NCI-H2107 treated with DMSO at 0.1 percent for 48 hours (cell line): Measurements from ENCODE around the gene ATAD5.

ENCODE experiments used
- DNase-seq: peaks from one replicate; lab custom pipeline; 2025; ENCODE audit not compliant: unreplicated experiment; lab: John Stamatoyannopoulos, UW

The ATAD5 gene

DNA sequence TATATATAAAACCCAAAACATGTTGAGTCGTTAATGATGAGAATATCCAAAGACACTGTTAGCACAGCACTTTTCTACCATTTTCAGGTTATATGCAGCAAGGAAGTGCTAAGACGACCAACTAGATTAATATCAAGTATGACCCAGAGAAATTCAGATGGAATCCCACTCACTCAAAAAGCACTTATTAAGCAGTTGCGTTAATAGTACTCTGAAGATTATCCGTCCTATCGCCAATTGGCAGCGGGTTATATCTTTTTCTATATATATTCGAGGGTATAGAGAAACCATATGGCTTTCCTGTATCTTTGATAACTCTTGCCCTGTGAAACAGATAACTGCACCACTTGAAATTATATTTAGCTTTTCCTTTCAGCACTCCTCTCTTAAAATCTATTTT lies 8.3 kb upstream of the ATAD5 start:
- DNase-seq, result no peak

GRCh38 chr17:30824002-30824355 lies 7.8 kb upstream of the ATAD5 start:
- no peak for DNase-seq

GRCh38 chr17:30824356-30825145 lies 7.2 kb upstream of the ATAD5 start, which contains the start of gene CRLF3:
CRLF3 (minus strand) TSS chr17:30824692; CDS start chr17:30824651, 41 bp downstream.
- peak; percentile 45 for DNase-seq

DNA sequence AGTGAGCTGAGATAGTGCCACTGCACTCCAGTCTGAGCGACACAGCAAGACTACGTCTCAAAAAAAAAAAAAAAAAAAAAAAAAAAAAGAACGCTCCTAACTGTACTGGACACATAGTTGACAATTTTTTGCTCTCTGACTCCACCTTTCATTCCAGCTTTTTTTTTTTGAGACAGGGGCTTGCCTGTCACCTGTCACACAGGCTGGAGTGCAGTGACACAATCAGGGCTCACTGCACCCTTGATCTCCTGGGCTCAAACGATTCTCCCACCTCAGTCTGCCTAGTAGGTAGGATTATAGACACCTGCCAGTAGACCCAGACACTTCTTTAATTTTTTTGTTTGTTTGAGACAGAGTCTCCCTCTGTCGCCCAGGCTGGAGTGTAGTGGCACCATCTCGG lies 4.7 kb upstream of the ATAD5 start:
- DNase-seq, result no peak

DNA sequence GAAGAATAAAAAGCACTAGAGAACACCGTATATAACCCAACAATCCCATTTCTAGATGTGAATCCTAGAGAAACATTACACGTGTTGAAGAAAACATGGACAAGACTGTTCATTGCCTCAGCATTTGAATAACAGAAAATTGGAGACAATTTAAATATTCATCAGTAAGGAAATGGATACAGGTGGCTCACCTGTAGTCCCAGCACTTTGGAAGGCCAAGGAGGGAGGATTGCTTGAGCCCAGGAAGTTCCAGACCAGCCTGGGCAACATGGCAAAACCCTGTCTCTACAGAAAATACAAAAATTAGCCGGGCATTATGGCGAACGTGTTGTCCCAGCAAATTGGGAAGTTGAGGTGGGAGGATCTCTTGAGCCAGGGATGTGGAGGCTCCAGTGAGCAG lies 2.7 kb upstream of the ATAD5 start:
- no peak for DNase-seq

DNA sequence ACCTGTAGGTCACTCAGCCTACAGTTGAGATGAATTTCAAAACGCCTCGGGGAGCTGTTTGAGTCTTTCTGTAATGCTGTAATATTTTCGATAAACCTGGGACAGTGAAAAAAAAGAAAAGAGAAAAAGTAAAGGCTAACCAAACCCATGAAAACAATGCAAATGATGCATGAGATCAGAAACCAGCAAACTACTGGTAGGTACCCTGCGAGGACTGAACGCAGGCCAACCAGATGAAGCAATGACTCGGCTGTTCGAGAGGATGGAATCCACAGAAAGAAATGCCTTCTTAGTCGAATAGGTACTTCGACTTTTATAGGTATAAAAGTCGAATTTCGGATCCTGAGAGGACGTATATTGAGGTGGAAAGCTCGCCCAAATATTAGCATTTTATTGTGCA lies 509 bp upstream of the ATAD5 start:
- DNase-seq, result no peak

GRCh38 chr17:30832438-30833124 lies 815 bp downstream of the ATAD5 start:
- peak; percentile 16 for DNase-seq

DNA sequence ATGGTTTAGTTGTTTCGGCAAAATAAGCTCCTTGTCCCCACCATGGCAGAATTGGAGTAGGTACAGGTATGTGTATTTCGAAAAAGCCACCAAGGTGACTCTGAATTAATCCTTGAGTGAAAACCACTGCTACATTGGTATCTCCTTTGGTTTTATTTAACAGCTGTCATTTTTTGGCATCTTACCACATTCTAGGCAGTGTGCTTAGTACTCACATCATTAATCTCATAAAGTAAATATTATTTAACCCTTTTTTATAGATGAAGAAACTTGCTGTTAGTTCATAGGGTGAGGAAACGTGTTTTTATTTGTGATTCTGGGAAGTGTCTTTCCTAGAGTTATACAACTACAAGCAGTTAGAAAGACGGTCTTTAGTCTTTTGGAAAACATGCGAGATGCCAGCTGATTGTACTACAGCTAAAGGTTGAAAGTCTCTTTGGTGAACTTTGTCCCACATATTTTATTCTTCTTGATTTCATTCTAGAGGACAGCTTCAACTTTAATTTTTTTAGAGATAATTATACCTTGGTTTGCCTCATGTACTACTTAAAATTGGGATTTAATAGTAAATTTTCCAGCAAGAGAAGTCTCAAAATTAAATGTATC lies 6.5 kb downstream of the ATAD5 start:
- DNase-seq, result no peak

DNA sequence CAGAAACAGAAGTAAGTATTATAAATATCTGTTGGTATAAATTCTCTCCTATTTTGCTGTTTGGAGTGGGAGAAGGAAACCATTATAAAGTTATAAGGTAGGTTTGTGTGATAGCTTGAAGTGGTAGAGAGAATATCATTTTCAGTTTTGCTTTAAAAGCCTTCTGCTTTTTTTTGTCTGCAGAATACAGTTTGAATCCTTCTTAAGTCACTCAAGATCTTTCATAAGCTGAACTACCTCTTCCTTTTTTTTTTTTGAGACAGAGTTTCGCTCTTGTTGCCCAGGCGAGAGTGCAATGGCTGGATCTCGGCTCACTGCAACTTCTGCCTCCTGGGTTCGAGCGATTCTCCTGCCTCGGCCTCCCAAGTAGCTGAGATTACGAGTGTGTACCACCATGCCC lies 9.0 kb downstream of the ATAD5 start:
- no peak for DNase-seq

GRCh38 chr17:30848021-30848420 lies 16.3 kb downstream of the ATAD5 start:
- no peak for DNase-seq

DNA sequence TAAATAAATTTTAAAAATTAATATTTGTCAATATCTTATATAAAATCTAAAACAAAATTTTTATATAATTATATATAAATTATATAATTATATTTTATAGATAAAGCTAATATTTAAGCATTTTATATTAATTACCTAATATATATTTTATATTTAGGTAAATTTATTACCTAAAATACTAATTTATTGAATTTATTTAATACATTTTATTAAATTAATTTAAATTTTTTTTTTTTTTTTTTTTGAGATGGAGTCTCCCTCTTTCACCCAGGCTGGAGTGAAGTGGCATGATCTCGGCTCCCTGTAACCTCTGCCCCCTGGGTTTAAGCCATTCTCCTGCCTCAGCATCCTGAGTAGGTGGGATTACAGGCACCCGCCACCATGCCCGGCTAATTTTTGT lies 22.4 kb downstream of the ATAD5 start:
- DNase-seq, result no peak

- no peak for DNase-seq
Observed at GRCh38 chr17:30858556-30859250, 26.9 kb downstream of the ATAD5 start.

DNA sequence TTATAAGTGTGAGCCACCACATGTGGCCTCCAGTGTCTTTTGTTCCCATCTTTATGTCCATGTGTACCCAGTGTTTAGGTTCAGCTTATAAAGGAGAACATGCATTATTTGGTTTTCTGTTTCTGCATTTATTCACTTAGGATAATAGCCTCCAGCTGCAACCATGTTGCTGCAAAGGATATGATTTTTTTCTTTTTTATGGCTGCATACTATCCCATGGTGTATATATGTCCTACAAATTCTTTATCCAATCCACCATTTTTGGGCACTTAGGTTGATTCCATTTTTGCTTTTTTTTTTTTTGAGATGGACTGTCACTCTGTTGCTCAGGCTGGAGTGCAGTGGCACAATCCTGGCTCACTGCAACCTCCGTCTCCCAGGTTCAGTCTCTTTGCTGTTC lies 32.9 kb downstream of the ATAD5 start:
- no peak for DNase-seq

GRCh38 chr17:30869005-30869404 lies 37.2 kb downstream of the ATAD5 start:
- no peak for DNase-seq

GRCh38 chr17:30886187-30886586 lies 54.4 kb downstream of the ATAD5 start:
- no peak for DNase-seq

- no peak for DNase-seq
Observed at GRCh38 chr17:30894236-30894635, 62.5 kb downstream of the ATAD5 start.

- no peak for DNase-seq
Observed at GRCh38 chr17:30897311-30897710, 65.5 kb downstream of the ATAD5 start.

DNA sequence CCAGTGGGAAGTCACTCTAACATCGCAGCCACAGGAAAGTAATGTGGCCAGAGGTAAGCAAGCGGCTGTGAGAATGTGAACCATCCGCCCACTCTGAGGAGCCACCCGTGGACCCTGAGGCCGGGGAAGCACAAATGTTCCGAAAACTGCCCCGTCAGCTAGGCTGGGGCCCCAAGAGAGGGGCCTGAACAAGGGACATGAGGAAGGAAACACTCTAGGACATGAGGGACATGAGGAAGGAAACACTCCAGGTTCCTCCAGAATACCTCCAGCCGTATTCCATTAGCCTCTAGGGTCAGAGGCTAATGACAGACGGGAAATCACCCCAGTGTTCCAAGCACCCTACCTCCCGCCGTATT lies 74.0 kb downstream of the ATAD5 start:
- no peak for DNase-seq

- DNase-seq, result peak; percentile 50
Observed at GRCh38 chr17:30906101-30906911, 74.5 kb downstream of the ATAD5 start, which contains the start of gene TEFM. TEFM (minus strand) TSS chr17:30906238; CDS start chr17:30906198, 40 bp downstream.

DNA sequence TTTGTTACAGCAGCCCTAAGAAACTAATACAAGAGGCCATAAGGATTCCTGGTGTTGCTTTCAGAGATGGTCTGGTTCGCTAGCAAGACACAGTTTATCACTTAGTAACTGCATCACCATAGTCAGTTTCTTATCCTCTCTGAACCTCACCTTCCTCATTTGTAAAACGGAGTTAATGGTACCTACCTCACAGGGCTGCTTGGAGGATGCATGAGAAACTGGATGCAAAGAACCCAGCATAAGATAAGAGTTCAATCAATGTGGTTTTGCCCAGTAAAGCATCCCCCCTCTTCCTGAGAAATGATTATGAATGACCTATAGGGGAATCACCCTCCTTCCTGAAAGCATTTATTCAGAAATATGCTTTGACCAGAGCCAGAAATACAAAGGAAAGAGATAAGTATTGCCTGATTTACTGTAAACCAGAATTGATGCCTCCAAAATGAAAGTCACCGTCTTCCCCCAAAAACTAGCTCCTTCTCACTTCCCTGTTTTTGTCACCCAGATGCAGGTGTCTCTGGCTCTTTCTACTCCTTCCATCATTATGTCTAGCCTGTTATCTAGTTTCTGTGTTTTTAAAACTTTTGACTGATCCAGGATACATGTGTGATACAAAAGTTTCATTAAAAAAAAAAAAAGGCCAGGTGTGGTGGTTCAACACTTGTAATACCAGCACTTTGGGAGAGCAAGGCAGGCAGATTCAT lies 77.1 kb downstream of the ATAD5 start:
- DNase-seq, result no peak
